ENCODE results near the gene OR2AE1.

The OR2AE1 gene

GRCh38 chr7:99839287-99840021 is 37.4 kb downstream of the OR2AE1 start:
- H2BK15ac ChIP-seq (ENCODE audit: low read length): no peak overlapping the region
- H2BK12ac ChIP-seq (ENCODE audit: low read length): no peak overlapping the region
- no peak overlapping the region for H3K27ac ChIP-seq (replicated peaks; ENCODE audit: low read length)
- H3K4me3 ChIP-seq (ENCODE audit: low read length in 2 of 2): no peak overlapping the region
- H3K18ac ChIP-seq (ENCODE audit: low read length): no peak overlapping the region
- H3K9me3 ChIP-seq (replicated peaks in 1 of 2; ENCODE audit: control insufficient read depth in 2 of 2, insufficient read depth in 1 of 2, low read depth in 1 of 2, low read length in 2 of 2): no peaks in the 10 kb centered on the region
- H3K79me1 ChIP-seq (ENCODE audit: low read depth, low read length): no peaks in the 10 kb centered on the region
- H3K27me3 ChIP-seq (ENCODE audit: control insufficient read depth in 3 of 3, insufficient read depth in 3 of 3, low read depth in 1 of 3, low read length in 3 of 3): peaks cover 0 to 29% (median 0%) of the 10 kb centered on the region in 3 experiments
- H3K36me3 ChIP-seq (replicated peaks in 1 of 2; ENCODE audit: control insufficient read depth in 2 of 2, insufficient read depth in 2 of 2, low read length in 2 of 2): no peaks in the 10 kb centered on the region
- no CpG with 5 or more reads among the region's 7 CpGs for WGBS, 2 donors (ENCODE audit: extremely low coverage in 2 of 2, insufficient read length in 2 of 2, insufficient replicate concordance in 1 of 2)
- no peak overlapping the region for H3K9ac ChIP-seq (ENCODE audit: low read depth, low read length, poor library complexity)
- no peak overlapping the region for H4K91ac ChIP-seq (ENCODE audit: low read depth, low read length, poor library complexity)
- H3K14ac ChIP-seq (ENCODE audit: low read length): no peak overlapping the region
- DNase-seq (ENCODE audit: low spot score): no peak
- H3K4me1 ChIP-seq (ENCODE audit: control insufficient read depth in 2 of 2, insufficient read depth in 1 of 2, low read depth in 1 of 2, low read length in 2 of 2): no peaks in the 10 kb centered on the region
- no peak overlapping the region for H3K23ac ChIP-seq (ENCODE audit: low read depth, low read length, poor library complexity)
- H3K4ac ChIP-seq (ENCODE audit: low read length): no peak overlapping the region
- H2AFZ ChIP-seq (ENCODE audit: low read length): no peak overlapping the region
- H4K8ac ChIP-seq (ENCODE audit: low read depth, low read length): no peak overlapping the region
- H2BK120ac ChIP-seq (ENCODE audit: low read depth, low read length): no peak overlapping the region
- no peak overlapping the region for H2BK5ac ChIP-seq (ENCODE audit: low read length)
- no peak overlapping the region for H3K4me2 ChIP-seq (ENCODE audit: insufficient read depth, low read length, poor library complexity, severe bottlenecking)
- no peak overlapping the region for H2AK5ac ChIP-seq (ENCODE audit: low read depth, low read length)

- Histone ChIP-seq H4K8ac (ENCODE audit: low read depth, low read length) (no peak overlapping the region), H3K27me3 (ENCODE audit: control insufficient read depth in 3 of 3, insufficient read depth in 3 of 3, low read depth in 1 of 3, low read length in 3 of 3) (peaks cover 0 to 29% (median 0%) of the 10 kb centered on the region in 3 experiments)
Measured at GRCh38 chr7:99837649-99838361, 39.0 kb downstream of the OR2AE1 start.

GRCh38 chr7:99835189-99835588 is 41.6 kb downstream of the OR2AE1 start:
- whole genome bisulfite sequencing, 2 donors (ENCODE audit: extremely low coverage in 2 of 2, insufficient read length in 2 of 2, insufficient replicate concordance in 1 of 2): no CpG with 5 or more reads among the region's 4 CpGs
- Histone ChIP-seq H3K4me1 (ENCODE audit: control insufficient read depth in 2 of 2, insufficient read depth in 1 of 2, low read depth in 1 of 2, low read length in 2 of 2) (no peaks in the 10 kb centered on the region), H3K9ac (ENCODE audit: low read depth, low read length, poor library complexity) (no peak overlapping the region), H3K14ac (ENCODE audit: low read length) (no peak overlapping the region), H3K9me3 (replicated peaks in 1 of 2; ENCODE audit: control insufficient read depth in 2 of 2, insufficient read depth in 1 of 2, low read depth in 1 of 2, low read length in 2 of 2) (no peaks in the 10 kb centered on the region), H3K18ac (ENCODE audit: low read length) (no peak overlapping the region), H3K36me3 (replicated peaks in 1 of 2; ENCODE audit: control insufficient read depth in 2 of 2, insufficient read depth in 2 of 2, low read length in 2 of 2) (no peaks in the 10 kb centered on the region), H3K4ac (ENCODE audit: low read length) (no peak overlapping the region), H2BK120ac (ENCODE audit: low read depth, low read length) (no peak overlapping the region), H2BK15ac (ENCODE audit: low read length) (no peak overlapping the region), H2BK5ac (ENCODE audit: low read length) (no peak overlapping the region), H3K4me3 (ENCODE audit: low read length in 2 of 2) (no peak overlapping the region), H3K23ac (ENCODE audit: low read depth, low read length, poor library complexity) (no peak overlapping the region), H4K8ac (ENCODE audit: low read depth, low read length) (no peak overlapping the region), H3K4me2 (ENCODE audit: insufficient read depth, low read length, poor library complexity, severe bottlenecking) (no peak overlapping the region), H2BK12ac (ENCODE audit: low read length) (no peak overlapping the region), H3K27ac (replicated peaks; ENCODE audit: low read length) (no peak overlapping the region), H2AK5ac (ENCODE audit: low read depth, low read length) (no peak overlapping the region), H3K27me3 (ENCODE audit: control insufficient read depth in 3 of 3, insufficient read depth in 3 of 3, low read depth in 1 of 3, low read length in 3 of 3) (peaks cover 0 to 24% (median 0%) of the 10 kb centered on the region in 3 experiments), H2AFZ (ENCODE audit: low read length) (no peak overlapping the region), H3K79me1 (ENCODE audit: low read depth, low read length) (no peaks in the 10 kb centered on the region), H4K91ac (ENCODE audit: low read depth, low read length, poor library complexity) (no peak overlapping the region)
- no peak for DNase-seq (ENCODE audit: low spot score)

More at GRCh38 chr7:99837649-99838361, 39.0 kb downstream of the OR2AE1 start:
- no peak overlapping the region for H3K4ac ChIP-seq (ENCODE audit: low read length)
- no peak overlapping the region for H2BK120ac ChIP-seq (ENCODE audit: low read depth, low read length)
- H3K27ac ChIP-seq (replicated peaks; ENCODE audit: low read length): no peak overlapping the region
- H4K91ac ChIP-seq (ENCODE audit: low read depth, low read length, poor library complexity): no peak overlapping the region
- WGBS, 2 donors (ENCODE audit: extremely low coverage in 2 of 2, insufficient read length in 2 of 2, insufficient replicate concordance in 1 of 2): no CpG with 5 or more reads among the region's 5 CpGs
- no peak overlapping the region for H3K9ac ChIP-seq (ENCODE audit: low read depth, low read length, poor library complexity)
- H2BK5ac ChIP-seq (ENCODE audit: low read length): no peak overlapping the region
- H3K4me2 ChIP-seq (ENCODE audit: insufficient read depth, low read length, poor library complexity, severe bottlenecking): no peak overlapping the region
- H3K79me1 ChIP-seq (ENCODE audit: low read depth, low read length): no peaks in the 10 kb centered on the region
- no peak overlapping the region for H3K4me3 ChIP-seq (ENCODE audit: low read length in 2 of 2)
- no peaks in the 10 kb centered on the region for H3K9me3 ChIP-seq (replicated peaks in 1 of 2; ENCODE audit: control insufficient read depth in 2 of 2, insufficient read depth in 1 of 2, low read depth in 1 of 2, low read length in 2 of 2)
- no peak overlapping the region for H3K18ac ChIP-seq (ENCODE audit: low read length)
- H2BK12ac ChIP-seq (ENCODE audit: low read length): no peak overlapping the region
- no peak overlapping the region for H3K14ac ChIP-seq (ENCODE audit: low read length)
- no peak overlapping the region for H2AK5ac ChIP-seq (ENCODE audit: low read depth, low read length)
- no peak overlapping the region for H2AFZ ChIP-seq (ENCODE audit: low read length)
- no peaks in the 10 kb centered on the region for H3K36me3 ChIP-seq (replicated peaks in 1 of 2; ENCODE audit: control insufficient read depth in 2 of 2, insufficient read depth in 2 of 2, low read length in 2 of 2)
- H3K4me1 ChIP-seq (ENCODE audit: control insufficient read depth in 2 of 2, insufficient read depth in 1 of 2, low read depth in 1 of 2, low read length in 2 of 2): no peaks in the 10 kb centered on the region
- H2BK15ac ChIP-seq (ENCODE audit: low read length): no peak overlapping the region
- no peak overlapping the region for H3K23ac ChIP-seq (ENCODE audit: low read depth, low read length, poor library complexity)
- no peak for DNase-seq (ENCODE audit: low spot score)

GRCh38 chr7:99834382-99834781 is 42.5 kb downstream of the OR2AE1 start:
- no peak overlapping the region for H3K4ac ChIP-seq (ENCODE audit: low read length)
- no peak overlapping the region for H4K8ac ChIP-seq (ENCODE audit: low read depth, low read length)
- no peak overlapping the region for H2BK120ac ChIP-seq (ENCODE audit: low read depth, low read length)
- no peak for DNase-seq (ENCODE audit: low spot score)
- no peak overlapping the region for H2BK15ac ChIP-seq (ENCODE audit: low read length)
- peaks cover 0 to 22% (median 0%) of the 10 kb centered on the region in 3 experiments for H3K27me3 ChIP-seq (ENCODE audit: control insufficient read depth in 3 of 3, insufficient read depth in 3 of 3, low read depth in 1 of 3, low read length in 3 of 3)
- no peak overlapping the region for H3K4me2 ChIP-seq (ENCODE audit: insufficient read depth, low read length, poor library complexity, severe bottlenecking)
- H3K9ac ChIP-seq (ENCODE audit: low read depth, low read length, poor library complexity): no peak overlapping the region
- H2AK5ac ChIP-seq (ENCODE audit: low read depth, low read length): no peak overlapping the region
- no peak overlapping the region for H3K27ac ChIP-seq (replicated peaks; ENCODE audit: low read length)
- H3K79me1 ChIP-seq (ENCODE audit: low read depth, low read length): no peaks in the 10 kb centered on the region
- H2BK5ac ChIP-seq (ENCODE audit: low read length): no peak overlapping the region
- H3K36me3 ChIP-seq (replicated peaks in 1 of 2; ENCODE audit: control insufficient read depth in 2 of 2, insufficient read depth in 2 of 2, low read length in 2 of 2): no peaks in the 10 kb centered on the region
- no peak overlapping the region for H2AFZ ChIP-seq (ENCODE audit: low read length)
- H4K91ac ChIP-seq (ENCODE audit: low read depth, low read length, poor library complexity): no peak overlapping the region
- no peak overlapping the region for H3K23ac ChIP-seq (ENCODE audit: low read depth, low read length, poor library complexity)
- no peaks in the 10 kb centered on the region for H3K4me1 ChIP-seq (ENCODE audit: control insufficient read depth in 2 of 2, insufficient read depth in 1 of 2, low read depth in 1 of 2, low read length in 2 of 2)
- WGBS, 2 donors (ENCODE audit: extremely low coverage in 2 of 2, insufficient read length in 2 of 2, insufficient replicate concordance in 1 of 2): no CpG with 5 or more reads among the region's 2 CpGs
- H2BK12ac ChIP-seq (ENCODE audit: low read length): no peak overlapping the region
- H3K14ac ChIP-seq (ENCODE audit: low read length): no peak overlapping the region
- no peak overlapping the region for H3K18ac ChIP-seq (ENCODE audit: low read length)
- H3K4me3 ChIP-seq (ENCODE audit: low read length in 2 of 2): no peak overlapping the region
- no peaks in the 10 kb centered on the region for H3K9me3 ChIP-seq (replicated peaks in 1 of 2; ENCODE audit: control insufficient read depth in 2 of 2, insufficient read depth in 1 of 2, low read depth in 1 of 2, low read length in 2 of 2)

Data from neuronal stem cell (in vitro differentiated cells).